Effector memory CD4-positive, alpha-beta T cell (primary cell): Measurements from ENCODE around the gene CDC14C.

Experiments used
- DNase-seq, 3 donors: peaks; one replicate each; pipeline ENCODE4 v3.0.0-alpha.2; 2020
- H3K27ac ChIP-seq: 2 replicates; pipeline ENCODE4 v1.7.0; 2013; ENCODE audit warnings: mild to moderate bottlenecking, low read length, moderate library complexity; ENCODE audit not compliant: insufficient read depth, poor library complexity, severe bottlenecking
- H3K27me3 ChIP-seq: replicated peaks from 2 replicates; pipeline ENCODE4 v1.7.0; 2013; ENCODE audit warnings: mild to moderate bottlenecking, low read length; ENCODE audit not compliant: insufficient read depth, control insufficient read depth, poor library complexity, severe bottlenecking
- H3K36me3 ChIP-seq: 2 replicates; pipeline ENCODE4 v1.7.0; 2013; ENCODE audit warnings: mild to moderate bottlenecking, low read length, moderate library complexity; ENCODE audit not compliant: control insufficient read depth, insufficient read depth
- H3K4me1 ChIP-seq: 2 replicates; pipeline ENCODE4 v1.7.0; 2013; ENCODE audit warnings: low read length, mild to moderate bottlenecking; ENCODE audit not compliant: control insufficient read depth, insufficient read depth, poor library complexity, severe bottlenecking
- H3K4me3 ChIP-seq: 2 replicates; pipeline ENCODE4 v1.7.0; 2013; ENCODE audit warnings: low read length, low read depth, mild to moderate bottlenecking; ENCODE audit not compliant: insufficient read depth, poor library complexity, severe bottlenecking
- H3K9me3 ChIP-seq: 2 replicates; pipeline ENCODE4 v1.7.0; 2013; ENCODE audit warnings: mild to moderate bottlenecking, low read length, moderate library complexity; ENCODE audit not compliant: control insufficient read depth

CDC14C gene

DNA sequence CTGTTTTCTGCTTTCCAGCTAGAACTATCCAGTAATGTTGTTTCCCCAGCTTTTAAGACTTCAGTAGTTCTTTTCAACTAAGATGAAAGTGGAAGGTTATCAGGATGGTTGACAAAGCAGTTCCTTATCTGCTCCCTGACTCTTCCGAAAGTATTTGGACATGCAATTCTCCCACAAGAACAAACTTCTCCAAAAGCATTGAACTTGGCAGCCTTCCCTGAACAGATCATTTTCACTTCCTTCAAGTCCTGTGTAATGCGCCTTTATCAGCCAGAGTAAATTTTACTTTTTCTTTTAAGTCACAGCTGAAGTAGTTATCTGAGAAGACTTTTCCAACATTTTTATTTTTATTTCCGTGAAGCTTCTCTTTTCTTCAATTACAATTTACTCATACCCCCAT lies 39.7 kb downstream of the CDC14C start:
- H3K4me3 ChIP-seq: no peak overlapping the region
- no peaks in the 10 kb centered on the region for H3K4me1 ChIP-seq
- no peaks in the 10 kb centered on the region for H3K9me3 ChIP-seq
- no peak overlapping the region for H3K27ac ChIP-seq
- no peaks in the 10 kb centered on the region for H3K36me3 ChIP-seq
- no peaks in the 10 kb centered on the region for H3K27me3 ChIP-seq
- no peak for DNase-seq

GRCh38 chr7:48971173-48971572 lies 46.8 kb downstream of the CDC14C start:
- H3K27me3 ChIP-seq: no peaks in the 10 kb centered on the region
- H3K27ac ChIP-seq: no peak overlapping the region
- H3K4me1 ChIP-seq: no peaks in the 10 kb centered on the region
- no peak overlapping the region for H3K4me3 ChIP-seq
- no peaks in the 10 kb centered on the region for H3K36me3 ChIP-seq
- H3K9me3 ChIP-seq: no peaks in the 10 kb centered on the region
- no peak for DNase-seq

DNA sequence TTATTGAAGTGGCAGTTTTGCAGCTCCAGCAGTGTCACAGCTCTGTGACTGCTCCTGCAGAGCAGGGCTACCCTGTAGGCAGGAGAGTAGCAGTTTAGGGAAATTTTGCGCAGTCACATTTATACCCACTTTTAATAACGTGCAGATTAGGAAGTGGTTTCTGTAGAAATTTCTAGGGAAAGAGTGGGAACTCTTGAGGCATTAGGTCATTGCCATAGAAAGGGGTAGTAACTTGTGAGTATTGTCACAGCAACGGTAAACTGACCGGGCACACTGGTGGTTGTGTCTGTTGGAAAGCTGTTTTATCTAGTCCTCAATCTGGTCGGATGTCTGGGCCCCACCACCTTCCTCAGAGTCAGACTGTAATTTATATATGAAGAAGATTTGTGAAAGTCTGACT lies 51.9 kb downstream of the CDC14C start:
- H3K4me3 ChIP-seq: no peak overlapping the region
- no peaks in the 10 kb centered on the region for H3K4me1 ChIP-seq
- DNase-seq: no peak
- no peak overlapping the region for H3K27ac ChIP-seq
- no peaks in the 10 kb centered on the region for H3K27me3 ChIP-seq
- H3K36me3 ChIP-seq: no peaks in the 10 kb centered on the region
- H3K9me3 ChIP-seq: no peaks in the 10 kb centered on the region

DNA sequence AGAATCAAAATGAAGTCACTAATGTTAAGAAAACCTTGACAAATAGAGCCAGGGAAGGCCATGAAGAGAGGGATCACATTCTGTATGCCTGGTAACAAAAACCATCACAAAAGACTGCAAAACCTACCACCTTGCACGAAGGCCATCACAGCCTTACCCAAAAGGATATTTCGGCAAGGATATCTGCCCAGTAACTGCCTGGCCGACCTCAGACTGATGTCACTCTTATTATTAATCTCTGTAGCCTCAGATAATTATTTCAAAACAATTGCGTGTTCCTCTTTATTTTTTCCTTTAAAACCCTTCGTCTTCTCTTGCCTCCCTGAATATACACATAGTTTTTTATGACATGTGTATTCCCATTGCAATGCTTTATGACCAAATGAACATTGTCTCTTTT lies 52.5 kb downstream of the CDC14C start:
- H3K27me3 ChIP-seq: no peaks in the 10 kb centered on the region
- no peak for DNase-seq
- no peak overlapping the region for H3K27ac ChIP-seq
- no peaks in the 10 kb centered on the region for H3K9me3 ChIP-seq
- H3K4me3 ChIP-seq: no peak overlapping the region
- H3K36me3 ChIP-seq: no peaks in the 10 kb centered on the region
- H3K4me1 ChIP-seq: no peaks in the 10 kb centered on the region
